Hypothalamus (tissue), 51 donors: ENCODE data around the gene SYNGR1.

Experiments used
- DNase-seq, 51 donors: peaks; one replicate each; lab custom pipeline; 2025; lab: John Stamatoyannopoulos, UW

Gene SYNGR1

GRCh38 chr22:39349967-39350726 lies at the start of gene SYNGR1:
TSS of gene SYNGR1 (plus strand) at chr22:39349991. CDS start at chr22:39350011, 20 bp downstream.
- peak in 4 of 51 donors; percentile 16 to 56 (median 47) for DNase-seq

- DNase-seq, result peak in 28 of 51 donors; percentile 14 to 59 (median 32)
These were observed 49.5 kb upstream of the SYNGR1 start for GRCh38 chr22:39300186-39300830.

GRCh38 chr22:39301108-39301507 lies 48.7 kb upstream of the SYNGR1 start:
- no peak for DNase-seq

- DNase-seq, result no peak
These were observed 47.9 kb upstream of the SYNGR1 start for GRCh38 chr22:39301926-39302325.

GRCh38 chr22:39302431-39302960 lies 47.3 kb upstream of the SYNGR1 start:
- no peak for DNase-seq

GRCh38 chr22:39303358-39303757 lies 46.4 kb upstream of the SYNGR1 start:
- no peak for DNase-seq

- DNase-seq, result no peak
These were observed 45.7 kb upstream of the SYNGR1 start for GRCh38 chr22:39303892-39304671.

GRCh38 chr22:39306456-39307361 lies 43.1 kb upstream of the SYNGR1 start:
- DNase-seq, result peak in 11 of 51 donors; percentile 18 to 45 (median 24)

- peak in 2 of 51 donors; percentile 18 to 25 for DNase-seq
These were observed 41.0 kb upstream of the SYNGR1 start for GRCh38 chr22:39308614-39309363.

- DNase-seq, result no peak
These were observed 40.4 kb upstream of the SYNGR1 start for GRCh38 chr22:39309364-39309861.

GRCh38 chr22:39309881-39310714 lies 39.7 kb upstream of the SYNGR1 start:
- no peak for DNase-seq

GRCh38 chr22:39311592-39312400 lies 38.0 kb upstream of the SYNGR1 start:
- no peak for DNase-seq

- no peak for DNase-seq
These were observed 37.4 kb upstream of the SYNGR1 start for GRCh38 chr22:39312410-39312809.

- no peak for DNase-seq
These were observed 36.4 kb upstream of the SYNGR1 start for GRCh38 chr22:39313258-39314001.

GRCh38 chr22:39314251-39314971 lies 35.4 kb upstream of the SYNGR1 start:
- DNase-seq, result no peak

GRCh38 chr22:39315389-39315788 lies 34.4 kb upstream of the SYNGR1 start:
- no peak for DNase-seq
